HG03280 (cell line): Measurements from ENCODE around the gene DNA2.

Source experiments
- ATAC-seq: cut with Tn5 transposase; IDR thresholded peaks from one replicate; pipeline ENCODE4 v1.9.1; 2021; ENCODE audit warnings: mild to moderate bottlenecking, moderate library complexity; ENCODE audit not compliant: unreplicated experiment

Gene DNA2

DNA sequence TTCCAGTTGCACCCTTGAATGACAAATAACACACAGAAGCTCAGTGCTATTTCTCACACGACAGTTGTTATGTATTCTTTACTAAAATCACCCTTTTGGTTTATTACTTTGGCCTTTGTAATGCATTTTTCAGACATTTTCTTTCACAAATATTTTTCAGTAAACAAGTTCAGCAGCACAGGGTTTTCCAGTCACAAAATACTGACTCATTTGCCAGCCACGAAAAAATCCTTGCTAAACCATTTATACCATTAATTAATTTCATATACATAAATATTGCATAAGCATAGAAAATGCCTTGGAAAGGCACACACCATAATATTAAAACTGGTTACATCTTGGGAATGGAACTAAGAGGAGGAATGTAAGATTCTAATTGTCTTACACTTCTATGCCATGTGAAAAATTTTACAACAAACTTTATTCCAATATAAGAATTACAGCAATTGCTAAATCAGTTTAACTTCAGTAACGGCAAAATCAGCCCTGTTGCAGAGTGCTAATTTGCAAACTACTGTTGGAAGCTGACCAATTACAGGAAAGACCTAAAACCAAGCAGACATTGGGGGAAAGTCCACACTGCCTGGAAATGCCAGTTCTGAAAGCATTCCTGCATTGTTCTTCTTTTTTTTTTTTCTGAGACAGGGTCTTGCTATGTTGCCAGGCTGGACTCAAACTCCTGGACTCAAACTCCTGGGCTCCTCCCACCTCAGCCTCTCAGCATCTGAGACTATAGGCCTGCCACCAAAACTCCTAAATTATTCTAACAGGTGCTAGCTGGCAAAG lies 107.5 kb downstream of the DNA2 start:
- ATAC-seq = no peak
